Measurements from ENCODE around the gene SIN3A. TPM values are rescaled to one million over a fixed set of nuclear protein-coding genes. Genes with fewer than 3 reads are reported as not detected.

Gene SIN3A
- total and polyA plus RNA-seq, 2 of the 8 experiments (the other 6 are each of a cell fraction or from before 2014, with no cell fraction given), result 69.5 to 109 TPM

GRCh38 chr15:75369897-75370581 is 81.5 kb downstream of the SIN3A start:
- Histone ChIP-seq H2BK15ac (ENCODE audit: low read length) (no peak overlapping the region), H4K91ac (replicated peaks; ENCODE audit: insufficient read length, low read length) (no peak overlapping the region), H4K20me1 (replicated peaks in 1 of 2; ENCODE audit: control insufficient read depth in 1 of 2, insufficient read depth in 2 of 2, low read length in 2 of 2) (peaks cover 0 to 4% of the 10 kb centered on the region in 2 experiments), H3K36me3 (ENCODE audit: control insufficient read depth in 2 of 4, insufficient read depth in 4 of 4, low read length in 3 of 4) (peaks cover 3 to 35% (median 27%) of the 10 kb centered on the region in 4 experiments; a peak in 7 of 8 replicates), H3K18ac (ENCODE audit: extremely low read depth, low read length) (no peak overlapping the region), H3K27me3 (replicated peaks in 1 of 4; ENCODE audit: control insufficient read depth in 3 of 4, extremely low read depth in 1 of 4, insufficient read depth in 3 of 4, low read length in 3 of 4) (no peaks in the 10 kb centered on the region), H4K8ac (ENCODE audit: extremely low read depth, insufficient read depth, low read length) (no peak overlapping the region), H2BK20ac (ENCODE audit: low read length) (no peak overlapping the region), H2BK5ac (ENCODE audit: low read depth, low read length) (no peak overlapping the region), H3K4ac (replicated peaks; ENCODE audit: insufficient read length, low read depth, low read length) (no peak overlapping the region), H2BK120ac (replicated peaks; ENCODE audit: low read depth, low read length) (no peak overlapping the region), H2AK5ac (ENCODE audit: low read depth, low read length) (no peak overlapping the region), H2AFZ (ENCODE audit: low read length) (no peak overlapping the region), H3K23ac (ENCODE audit: insufficient read length) (no peak overlapping the region), H3K79me1 (ENCODE audit: low read depth, low read length) (no peaks in the 10 kb centered on the region; the same call in 1 of the 2 replicates), H3K56ac (replicated peaks; ENCODE audit: insufficient read length, low read depth, low read length) (no peak overlapping the region), H2BK12ac (ENCODE audit: low read depth, low read length) (no peak overlapping the region), H3K9me3 (ENCODE audit: insufficient read depth in 2 of 2, low read depth in 1 of 2, low read length in 1 of 2) (no peaks in the 10 kb centered on the region), H3K14ac (ENCODE audit: insufficient read length) (no peak overlapping the region), H3K27ac (ENCODE audit: low read depth, low read length) (no peak overlapping the region), H3K23me2 (ENCODE audit: low read depth, low read length) (peaks cover 4% of the 10 kb centered on the region), H3K4me1 (replicated peaks in 1 of 4; ENCODE audit: control insufficient read depth in 3 of 4, insufficient read depth in 4 of 4, low read length in 3 of 4) (peaks cover 0 to 4% (median 1%) of the 10 kb centered on the region in 4 experiments; a peak in 4 of 7 replicates), H4K5ac (ENCODE audit: insufficient read length, low read depth, low read length) (no peak overlapping the region), H3K4me3 (ENCODE audit: extremely low read depth in 1 of 4, insufficient read depth in 2 of 4, low read depth in 3 of 4, low read length in 4 of 4) (peak overlapping the region in 3 of 4 experiments; percentile 59 to 85 (median 82); a peak in 3 of 8 replicates), H3K9ac (replicated peaks in 1 of 4; ENCODE audit: extremely low read depth in 1 of 4, low read depth in 3 of 4, low read length in 3 of 4) (no peak overlapping the region), H3K4me2 (ENCODE audit: insufficient read depth in 1 of 2, low read depth in 2 of 2, low read length in 2 of 2) (peak overlapping the region; percentile 83 to 85; a peak in 3 of 4 replicates), H3K79me2 (ENCODE audit: control insufficient read depth in 1 of 2, insufficient read depth in 2 of 2, low read length in 2 of 2) (no peaks in the 10 kb centered on the region; a peak in 1 of 4 replicates)
- ChIA-PET POLR2A (ENCODE audit: partially characterized antibody) (interaction anchor here (0.6 to 5.2 kb wide), 8 partner anchors 9 to 318 kb away, joined by 3 to 40 read pairs (median 4); no protein-coding TSS in a partner anchor), CTCF (ENCODE audit: partially characterized antibody) (interaction anchor here (0.7 to 2.4 kb wide), 4 partner anchors 10 to 500 kb away, joined by 3 to 9 read pairs (median 4); no protein-coding TSS in a partner anchor)
- TF ChIP-seq BRCA1 (IDR thresholded peaks at IDR 0.05; ENCODE audit: low read depth, low read length) (no peak), SP4 (IDR thresholded peaks at IDR 0.05; ENCODE audit: low read length) (no peak), KDM1A (IDR thresholded peaks at IDR 0.05; ENCODE audit: borderline replicate concordance, low read length) (peak; percentile 74; the same call in 1 of the 2 replicates), TEAD4 (IDR thresholded peaks at IDR 0.05; ENCODE audit: low read depth, low read length) (no peak), SP2 (IDR thresholded peaks at IDR 0.05; ENCODE audit: low read length) (no peak)
- 88% methylated on average over 7 of the region's 7 CpGs; no CpG with 5 or more reads in 1 of the 2 experiments for WGBS, 2 experiments (ENCODE audit: extremely low coverage in 1 of 2, insufficient coverage in 1 of 2, insufficient read length in 1 of 2, insufficient replicate concordance in 2 of 2, low coverage in 1 of 2, low lambda C conversion rate in 2 of 2, missing lambda C conversion rate in 1 of 2)
- no peak for DNase-seq (ENCODE audit: low read depth in 1 of 2, low spot score in 2 of 2)
- FAIRE-seq, result no peak

Measured in H1 (cell line).